IPS-18a (cell line): ENCODE results near the gene LRRN4.

ENCODE experiments used
- H3K27ac ChIP-seq: one replicate; pipeline ENCODE4 v1.5.1; 2013; ENCODE audit warnings: low read length
- H3K27me3 ChIP-seq: one replicate; pipeline ENCODE4 v1.6.1; 2013; ENCODE audit warnings: mild to moderate bottlenecking, low read length; ENCODE audit not compliant: control insufficient read depth, insufficient read depth
- H3K36me3 ChIP-seq: one replicate; pipeline ENCODE4 v1.6.1; 2013; ENCODE audit warnings: low read depth, low read length; ENCODE audit not compliant: control insufficient read depth
- H3K4me1 ChIP-seq: one replicate; pipeline ENCODE4 v1.6.1; 2013; ENCODE audit warnings: low read depth, low read length; ENCODE audit not compliant: control insufficient read depth
- H3K4me3 ChIP-seq: one replicate; pipeline ENCODE4 v1.5.1; 2013; ENCODE audit warnings: low read length
- H3K9ac ChIP-seq: one replicate; pipeline ENCODE4 v1.6.1; 2013; ENCODE audit warnings: mild to moderate bottlenecking, low read length, moderate library complexity
- H3K9me3 ChIP-seq: one replicate; pipeline ENCODE4 v1.6.1; 2013; ENCODE audit warnings: low read depth, low read length; ENCODE audit not compliant: control insufficient read depth

LRRN4 gene

GRCh38 chr20:6028818-6029217 lies 25.0 kb downstream of the LRRN4 start:
- H3K4me1 ChIP-seq, result no peaks in the 10 kb centered on the region
- no peak overlapping the region for H3K4me3 ChIP-seq
- peaks cover 8% of the 10 kb centered on the region for H3K36me3 ChIP-seq
- no peaks in the 10 kb centered on the region for H3K27me3 ChIP-seq
- no peaks in the 10 kb centered on the region for H3K9me3 ChIP-seq
- H3K9ac ChIP-seq, result no peak overlapping the region
- no peak overlapping the region for H3K27ac ChIP-seq

GRCh38 chr20:6026051-6026450 lies 27.8 kb downstream of the LRRN4 start:
- no peaks in the 10 kb centered on the region for H3K9me3 ChIP-seq
- H3K27me3 ChIP-seq, result no peaks in the 10 kb centered on the region
- no peaks in the 10 kb centered on the region for H3K4me1 ChIP-seq
- H3K9ac ChIP-seq, result no peak overlapping the region
- peaks cover 7% of the 10 kb centered on the region for H3K36me3 ChIP-seq
- no peak overlapping the region for H3K4me3 ChIP-seq
- H3K27ac ChIP-seq, result no peak overlapping the region

- Histone ChIP-seq H3K27me3 (no peaks in the 10 kb centered on the region), H3K9me3 (no peaks in the 10 kb centered on the region), H3K36me3 (peaks cover 7% of the 10 kb centered on the region), H3K9ac (no peak overlapping the region), H3K4me3 (no peak overlapping the region), H3K27ac (no peak overlapping the region), H3K4me1 (no peaks in the 10 kb centered on the region)
Observed at GRCh38 chr20:6024768-6025167, 29.1 kb downstream of the LRRN4 start.

- no peak overlapping the region for H3K27ac ChIP-seq
- H3K4me1 ChIP-seq, result no peaks in the 10 kb centered on the region
- no peak overlapping the region for H3K4me3 ChIP-seq
- peaks cover 24% of the 10 kb centered on the region for H3K36me3 ChIP-seq
- H3K9ac ChIP-seq, result no peak overlapping the region
- no peaks in the 10 kb centered on the region for H3K27me3 ChIP-seq
- H3K9me3 ChIP-seq, result no peaks in the 10 kb centered on the region
Observed at GRCh38 chr20:6017880-6018279, 36.0 kb downstream of the LRRN4 start.

- H3K27ac ChIP-seq, result no peak overlapping the region
- peaks cover 27% of the 10 kb centered on the region for H3K36me3 ChIP-seq
- H3K9ac ChIP-seq, result no peak overlapping the region
- H3K4me3 ChIP-seq, result no peak overlapping the region
- no peaks in the 10 kb centered on the region for H3K27me3 ChIP-seq
- H3K4me1 ChIP-seq, result no peaks in the 10 kb centered on the region
- H3K9me3 ChIP-seq, result no peaks in the 10 kb centered on the region
Observed at GRCh38 chr20:6017467-6017866, 36.4 kb downstream of the LRRN4 start.

GRCh38 chr20:6014957-6015356 lies 38.9 kb downstream of the LRRN4 start:
- peaks cover 48% of the 10 kb centered on the region for H3K36me3 ChIP-seq
- no peak overlapping the region for H3K9ac ChIP-seq
- H3K27me3 ChIP-seq, result no peaks in the 10 kb centered on the region
- H3K9me3 ChIP-seq, result no peaks in the 10 kb centered on the region
- no peak overlapping the region for H3K4me3 ChIP-seq
- no peaks in the 10 kb centered on the region for H3K4me1 ChIP-seq
- no peak overlapping the region for H3K27ac ChIP-seq

GRCh38 chr20:6014017-6014416 lies 39.8 kb downstream of the LRRN4 start:
- Histone ChIP-seq H3K36me3 (peaks cover 51% of the 10 kb centered on the region), H3K27ac (no peak overlapping the region), H3K4me1 (no peaks in the 10 kb centered on the region), H3K9ac (no peak overlapping the region), H3K27me3 (no peaks in the 10 kb centered on the region), H3K4me3 (no peak overlapping the region), H3K9me3 (no peaks in the 10 kb centered on the region)

GRCh38 chr20:6012179-6012578 lies 41.7 kb downstream of the LRRN4 start:
- no peak overlapping the region for H3K27ac ChIP-seq
- H3K9ac ChIP-seq, result no peak overlapping the region
- H3K4me3 ChIP-seq, result no peak overlapping the region
- H3K36me3 ChIP-seq, result peaks cover 46% of the 10 kb centered on the region
- no peaks in the 10 kb centered on the region for H3K27me3 ChIP-seq
- H3K9me3 ChIP-seq, result no peaks in the 10 kb centered on the region
- H3K4me1 ChIP-seq, result peaks cover 5% of the 10 kb centered on the region

GRCh38 chr20:6008254-6008653 lies 45.6 kb downstream of the LRRN4 start:
- Histone ChIP-seq H3K27ac (no peak overlapping the region), H3K4me3 (no peak overlapping the region), H3K9ac (no peak overlapping the region)

GRCh38 chr20:6007529-6008103 lies 46.2 kb downstream of the LRRN4 start:
- no peaks in the 10 kb centered on the region for H3K27me3 ChIP-seq
- peak overlapping the region; percentile 92 for H3K4me3 ChIP-seq
- no peak overlapping the region for H3K9ac ChIP-seq
- H3K4me1 ChIP-seq, result peaks cover 8% of the 10 kb centered on the region
- no peak overlapping the region for H3K27ac ChIP-seq
- peaks cover 25% of the 10 kb centered on the region for H3K36me3 ChIP-seq
- no peaks in the 10 kb centered on the region for H3K9me3 ChIP-seq

More at GRCh38 chr20:6008254-6008653, 45.6 kb downstream of the LRRN4 start:
- no peaks in the 10 kb centered on the region for H3K9me3 ChIP-seq
- peaks cover 28% of the 10 kb centered on the region for H3K36me3 ChIP-seq
- no peaks in the 10 kb centered on the region for H3K27me3 ChIP-seq
- peaks cover 8% of the 10 kb centered on the region for H3K4me1 ChIP-seq

- no peak overlapping the region for H3K27ac ChIP-seq
- peaks cover 8% of the 10 kb centered on the region for H3K4me1 ChIP-seq
Observed at GRCh38 chr20:6007094-6007528, 46.7 kb downstream of the LRRN4 start.

GRCh38 chr20:6006603-6006949 lies 47.3 kb downstream of the LRRN4 start:
- H3K4me1 ChIP-seq, result peaks cover 8% of the 10 kb centered on the region
- H3K27me3 ChIP-seq, result no peaks in the 10 kb centered on the region
- H3K27ac ChIP-seq, result no peak overlapping the region
- peak overlapping the region; percentile 92 for H3K4me3 ChIP-seq
- H3K9me3 ChIP-seq, result no peaks in the 10 kb centered on the region
- peak overlapping the region; percentile 76 for H3K9ac ChIP-seq
- peaks cover 16% of the 10 kb centered on the region for H3K36me3 ChIP-seq

More at GRCh38 chr20:6007094-6007528, 46.7 kb downstream of the LRRN4 start:
- Histone ChIP-seq H3K36me3 (peaks cover 21% of the 10 kb centered on the region), H3K9me3 (no peaks in the 10 kb centered on the region), H3K27me3 (no peaks in the 10 kb centered on the region), H3K4me3 (peak overlapping the region; percentile 92), H3K9ac (peak overlapping the region; percentile 76)
